HL-60/S4 treated with retinoic acid at 250 ng/mL for 4 days and 3 days (cell line): Measurements from ENCODE around the gene THRB.
"Not testable (repeated sequence)": the region's sequence is repeated elsewhere in the genome, so short reads cannot be mapped to it uniquely, and the experiment has no call there.

Experiments
- in situ Hi-C: fragments of 300-500 bp; cut with MboI; formaldehyde crosslinking; loops from 2 replicates; pipeline ENCODE4 v1.7.0; 2022; ENCODE audit warnings: low sequenced_read_pairs

The THRB gene

DNA sequence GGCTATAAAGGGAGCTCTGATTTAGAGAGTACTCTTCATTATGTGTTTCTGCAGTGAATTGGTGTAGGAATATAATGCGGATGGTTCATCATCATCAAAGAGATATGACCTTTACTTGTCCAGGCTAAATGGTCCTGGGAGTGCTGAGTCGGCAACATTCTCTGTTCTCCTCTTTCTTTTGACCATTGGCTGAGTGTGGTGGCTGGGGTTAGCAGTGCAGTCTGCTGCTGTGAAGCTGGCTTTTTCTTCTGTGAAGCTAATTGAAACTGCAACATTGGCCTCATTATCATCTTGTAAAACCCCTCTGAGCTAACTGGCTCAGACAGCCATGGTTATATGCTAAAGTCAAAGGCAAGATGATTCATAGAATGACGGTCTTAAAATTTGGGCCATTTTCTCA lies 83.8 kb downstream of the THRB start:
- in situ Hi-C loops = no loop called here

DNA sequence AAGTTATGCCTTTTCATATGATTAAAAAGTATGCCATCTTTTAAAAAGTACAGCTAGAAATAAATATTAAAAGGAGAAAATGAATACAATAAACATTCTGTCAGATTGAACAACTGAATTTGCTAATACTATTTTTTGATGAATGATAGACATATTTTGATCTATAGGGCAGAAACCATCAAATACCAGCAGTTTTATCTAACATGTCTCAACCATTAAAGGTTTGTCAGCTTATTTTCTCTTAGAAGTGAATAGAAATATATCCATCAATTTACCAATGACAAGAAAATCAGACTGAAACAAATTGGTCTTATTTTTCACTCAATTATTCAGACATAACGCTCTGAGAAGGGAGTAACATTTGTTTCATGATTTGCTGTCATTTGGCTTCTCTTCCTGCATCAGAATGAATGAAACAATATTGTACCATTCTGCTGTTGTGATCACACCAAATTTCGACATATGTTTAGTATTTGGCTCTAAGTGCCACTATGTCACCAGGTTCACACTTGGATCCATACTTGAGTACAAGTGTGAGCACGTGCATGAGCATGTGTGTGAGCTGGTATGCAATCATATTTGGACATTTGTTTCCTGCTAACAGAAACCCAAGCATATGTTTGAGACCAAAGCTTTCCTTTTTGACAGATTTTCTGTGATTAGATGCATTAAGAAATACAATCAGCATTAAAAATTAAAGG lies 86.5 kb downstream of the THRB start:
- in situ Hi-C loops = no loop called here

DNA sequence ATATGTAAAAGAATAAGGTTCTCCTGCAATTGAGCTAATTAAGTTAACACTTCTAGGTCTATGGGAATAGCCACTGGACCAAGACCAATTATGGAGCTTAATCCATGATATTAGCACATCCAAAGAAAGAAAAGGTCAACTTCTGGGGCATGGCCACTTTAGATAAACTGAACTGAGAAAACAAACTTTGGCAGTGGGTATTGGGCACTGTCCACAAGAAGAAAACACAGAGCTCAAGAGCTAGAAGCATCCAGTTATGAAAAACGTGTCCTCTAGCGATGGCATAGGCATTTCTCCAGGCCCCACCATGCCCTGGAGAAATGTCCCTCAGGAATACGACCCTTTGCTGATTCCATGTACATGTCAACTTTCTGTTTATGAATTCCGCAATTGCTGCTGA lies 87.8 kb downstream of the THRB start:
- in situ Hi-C loops = no loop called here

GRCh38 chr3:24405057-24405456 lies 89.6 kb downstream of the THRB start:
- in situ Hi-C loops = no loop called here

DNA sequence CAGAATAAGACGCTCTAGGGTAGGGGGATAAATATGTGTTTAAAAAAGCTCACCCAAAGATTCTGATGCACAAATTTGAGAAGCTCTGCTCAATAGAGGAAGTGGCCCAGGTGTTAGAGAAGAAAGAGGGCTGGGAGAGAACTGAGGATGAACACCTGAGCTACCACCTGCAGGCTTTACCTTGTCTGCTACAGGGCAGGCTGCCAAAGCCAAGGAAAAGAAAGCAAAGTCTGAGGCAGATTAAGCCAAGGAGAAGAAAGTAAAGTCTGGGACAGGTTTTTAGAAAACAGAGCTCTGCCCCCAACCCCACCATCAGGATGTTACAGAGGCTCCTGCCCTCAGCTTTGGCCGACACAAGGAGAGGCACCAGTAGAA lies 92.9 kb downstream of the THRB start:
- in situ Hi-C loops = no loop called here

DNA sequence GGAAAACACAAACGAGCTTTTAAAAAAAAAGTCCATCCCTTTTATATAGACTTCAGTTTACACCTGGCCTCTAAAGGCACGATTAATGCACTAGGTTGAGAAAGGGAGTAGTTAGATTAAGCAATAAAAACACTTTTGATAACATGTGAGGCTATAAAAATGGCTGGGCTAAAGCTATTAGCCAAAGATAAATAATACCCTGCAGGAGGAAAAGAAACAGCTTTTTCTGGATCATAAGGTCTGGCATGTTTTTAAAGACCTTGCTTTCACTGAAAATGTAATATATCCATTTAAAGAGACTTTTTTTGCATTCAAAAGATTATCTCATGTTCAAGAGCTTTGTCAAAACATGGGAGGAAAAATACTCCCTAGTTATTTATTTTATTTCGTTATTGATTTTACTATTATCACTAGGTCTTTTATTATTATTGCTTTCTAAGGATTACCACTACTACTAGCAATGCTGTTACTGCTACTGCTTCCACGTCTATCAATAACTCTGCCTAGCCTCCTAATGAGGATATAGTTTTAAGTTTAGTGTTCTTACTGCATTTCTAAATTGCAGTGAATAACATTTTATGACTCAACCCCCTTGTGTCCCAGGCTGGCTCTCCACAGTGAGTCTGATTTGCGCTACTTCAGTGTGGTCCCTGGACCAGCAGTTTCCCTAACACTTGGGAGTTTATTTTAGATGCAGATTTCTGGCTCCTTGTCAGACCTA lies 93.4 kb downstream of the THRB start:
- in situ Hi-C loops = no loop called here

DNA sequence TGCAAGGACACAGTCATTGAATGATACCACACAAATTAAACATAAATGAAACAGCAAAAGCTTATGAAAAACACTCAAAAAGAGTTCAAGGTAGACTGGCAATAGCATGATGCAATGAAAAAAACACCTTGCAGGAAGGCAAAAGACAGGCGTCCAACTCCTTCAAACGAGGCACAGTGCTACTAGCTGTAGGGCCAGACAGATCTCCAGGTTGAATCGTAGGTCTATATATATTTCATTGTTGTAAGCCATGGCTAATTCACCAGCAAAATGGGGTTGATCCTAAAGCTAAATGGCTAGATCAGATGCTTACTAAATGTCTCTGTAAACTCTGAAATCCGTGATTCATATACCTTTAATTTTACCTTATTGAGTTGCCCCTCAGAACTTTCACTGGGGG lies 94.2 kb downstream of the THRB start:
- in situ Hi-C loops = no loop called here

GRCh38 chr3:24400015-24400414 lies 94.6 kb downstream of the THRB start:
- in situ Hi-C loops = no loop called here

DNA sequence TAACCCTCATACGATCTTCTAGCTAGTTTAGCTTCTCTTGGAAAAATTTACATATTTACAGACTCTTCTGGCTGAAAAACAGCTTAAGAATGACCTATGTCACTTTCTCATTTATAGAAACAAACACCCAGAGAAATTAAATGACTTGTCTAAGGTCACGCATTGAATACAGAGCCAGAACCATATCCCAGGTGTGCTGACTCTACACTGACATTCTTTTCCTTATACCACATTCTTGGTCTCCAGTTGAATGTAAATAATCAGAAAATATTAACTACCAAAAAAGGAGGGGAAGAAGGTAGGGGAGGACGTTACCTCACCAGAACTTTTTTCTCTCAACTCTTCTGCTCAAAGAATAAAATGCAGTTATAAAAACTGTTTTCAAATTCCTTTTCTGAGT lies 95.0 kb downstream of the THRB start:
- in situ Hi-C loops = no loop called here

GRCh38 chr3:24398712-24399111 lies 95.9 kb downstream of the THRB start:
- in situ Hi-C loops = not testable (repeated sequence)

GRCh38 chr3:24396338-24396737 lies 98.3 kb downstream of the THRB start:
- in situ Hi-C loops = no loop called here

DNA sequence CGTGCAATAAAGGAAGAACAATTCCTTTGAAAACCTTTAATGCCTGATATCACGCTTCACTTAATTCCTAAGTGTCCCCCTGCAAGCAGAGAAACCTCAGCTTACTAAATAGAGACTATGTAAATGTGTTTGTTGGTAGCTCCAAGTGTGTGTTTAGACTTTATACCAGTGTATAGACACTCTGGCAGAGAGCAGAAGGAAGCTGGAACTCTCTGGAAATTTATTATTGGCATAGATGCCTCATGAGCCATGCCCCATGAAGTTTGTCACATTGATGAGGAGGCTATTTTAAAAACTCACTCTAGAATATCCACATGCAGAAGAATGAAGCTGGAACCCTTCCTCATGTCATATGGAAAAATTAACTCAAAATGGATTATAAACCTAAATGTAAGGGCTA lies 99.9 kb downstream of the THRB start:
- in situ Hi-C loops = no loop called here

- in situ Hi-C loops = no loop called here
Measured at GRCh38 chr3:24393316-24393715, 101.3 kb downstream of the THRB start.

DNA sequence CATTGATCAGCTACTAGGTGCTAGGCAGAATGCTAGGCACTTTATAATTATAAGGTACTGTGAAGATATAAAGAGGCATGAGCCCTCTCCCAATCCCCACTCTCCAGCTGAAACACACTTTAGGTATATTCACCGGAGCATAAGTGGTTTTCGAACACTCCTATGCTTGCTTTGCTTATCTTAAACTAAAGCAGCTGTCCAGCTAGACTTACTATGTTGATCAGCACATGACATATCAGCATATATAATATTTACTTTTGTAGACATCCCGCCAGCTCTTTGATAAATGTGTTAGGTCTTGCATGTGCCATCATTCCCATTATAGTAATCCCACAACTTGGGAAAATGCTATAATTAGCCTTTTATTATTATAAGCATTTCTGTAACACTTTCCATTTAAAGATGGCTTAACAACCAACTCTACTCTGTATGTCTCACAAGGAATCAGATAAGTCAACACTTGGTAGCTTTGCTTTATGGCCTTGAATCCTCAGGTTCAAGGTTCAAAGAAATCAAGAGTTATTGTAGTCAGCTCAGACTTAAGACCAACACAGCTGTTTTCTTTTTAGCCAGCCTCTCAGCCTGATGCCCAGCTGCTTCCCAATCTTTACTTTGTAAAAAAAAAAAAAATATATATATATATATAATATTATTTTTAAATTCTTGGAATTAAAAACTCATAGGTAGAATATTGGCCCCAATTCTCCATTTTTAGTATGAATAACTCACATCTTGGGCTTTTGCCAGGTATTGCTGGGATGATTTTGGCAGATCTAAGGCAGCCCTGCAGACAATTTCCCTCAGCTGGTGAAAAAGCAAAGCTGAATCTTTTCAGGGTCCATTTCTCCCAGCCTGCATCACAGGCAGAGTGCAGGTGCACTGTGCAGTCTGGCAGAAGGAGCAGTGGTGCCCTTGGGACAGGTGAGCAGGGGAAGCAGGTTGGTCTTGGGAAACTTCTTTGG lies 104.2 kb downstream of the THRB start:
- in situ Hi-C loops = no loop called here

DNA sequence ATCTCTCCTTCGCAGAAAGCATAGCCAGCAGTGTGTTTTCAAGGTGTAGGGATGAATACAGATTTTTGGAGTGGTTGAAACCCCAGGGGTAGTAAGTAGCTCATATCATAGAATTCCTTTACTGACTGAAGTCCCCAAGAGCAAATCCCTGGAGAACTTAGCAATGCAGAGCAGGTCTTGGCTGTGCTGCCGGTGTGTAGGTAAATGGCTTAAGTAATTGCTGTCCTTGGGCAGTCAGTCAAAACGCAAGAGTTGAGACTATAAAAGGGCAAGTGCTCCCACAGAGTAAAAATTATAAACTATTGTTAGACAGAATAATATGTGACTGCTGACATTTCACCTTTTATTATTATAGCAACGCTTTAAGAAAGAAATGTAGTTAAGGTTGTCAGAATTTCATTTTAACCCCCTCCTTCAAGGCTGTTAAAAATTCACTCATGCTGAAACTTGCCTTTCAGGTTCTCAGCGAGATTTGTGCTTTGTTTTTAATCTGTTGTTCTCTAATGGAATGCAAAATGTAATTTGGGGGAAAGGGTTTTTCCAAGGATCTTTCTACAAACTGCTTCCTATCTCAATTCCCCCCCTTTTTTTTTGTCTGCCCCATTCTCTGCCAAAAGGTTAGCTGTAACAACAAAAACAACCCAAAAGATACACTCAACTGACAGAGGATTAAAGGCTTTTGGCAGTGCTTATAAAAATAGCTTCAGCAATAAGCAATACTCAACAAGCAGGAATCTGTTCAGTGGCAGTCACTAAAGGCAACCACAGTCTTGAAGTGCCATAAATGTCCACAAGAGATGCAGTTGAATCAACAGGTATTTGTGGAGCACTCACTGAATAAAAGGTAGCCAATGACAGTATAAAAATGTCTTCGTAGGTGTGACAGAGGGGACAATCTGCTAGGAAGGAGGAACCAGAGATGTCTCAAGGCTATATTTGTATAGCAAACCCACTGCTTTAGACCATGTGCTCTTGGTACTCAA lies 105.3 kb downstream of the THRB start:
- in situ Hi-C loops = no loop called here

DNA sequence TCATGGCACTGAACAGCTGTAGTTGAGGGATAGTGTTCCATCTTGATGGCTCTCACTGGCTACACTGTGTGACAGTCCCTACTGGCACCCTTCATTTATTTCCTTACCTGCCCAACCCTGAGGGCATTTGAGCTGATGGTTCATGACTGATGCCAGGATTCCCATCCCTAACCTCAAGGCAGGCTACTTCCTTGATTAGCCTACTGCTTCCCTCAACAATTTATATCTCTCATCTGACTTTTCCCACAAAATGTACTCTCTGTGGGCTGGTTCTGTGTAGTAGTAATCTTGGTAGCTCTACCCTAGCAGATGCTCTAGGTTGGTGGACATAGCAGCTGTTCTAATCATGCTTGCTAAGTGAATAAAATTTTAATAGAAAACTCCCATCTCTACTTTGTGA lies 106.0 kb downstream of the THRB start:
- in situ Hi-C loops = no loop called here

GRCh38 chr3:24388159-24388558 lies 106.5 kb downstream of the THRB start:
- in situ Hi-C loops = no loop called here

- in situ Hi-C loops = no loop called here
Measured at GRCh38 chr3:24387493-24387892, 107.2 kb downstream of the THRB start.

DNA sequence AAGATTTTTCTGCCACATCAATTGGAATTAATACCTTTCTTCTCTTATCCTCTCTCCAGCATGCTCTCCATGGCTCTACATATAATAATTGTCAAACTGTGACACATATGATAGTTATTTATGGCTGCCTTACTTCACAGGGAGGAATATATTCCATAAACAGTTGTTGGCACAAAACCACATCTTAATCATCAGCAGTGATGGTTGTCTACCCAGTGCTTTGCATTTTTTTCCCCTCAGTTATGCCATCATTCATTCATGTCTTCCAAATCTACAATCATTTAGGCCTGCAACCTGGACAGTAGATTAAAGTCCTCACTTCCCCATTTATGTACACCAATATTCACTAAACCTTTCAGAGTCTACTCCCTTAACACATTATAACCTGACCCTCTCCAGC lies 107.7 kb downstream of the THRB start:
- in situ Hi-C loops = no loop called here

DNA sequence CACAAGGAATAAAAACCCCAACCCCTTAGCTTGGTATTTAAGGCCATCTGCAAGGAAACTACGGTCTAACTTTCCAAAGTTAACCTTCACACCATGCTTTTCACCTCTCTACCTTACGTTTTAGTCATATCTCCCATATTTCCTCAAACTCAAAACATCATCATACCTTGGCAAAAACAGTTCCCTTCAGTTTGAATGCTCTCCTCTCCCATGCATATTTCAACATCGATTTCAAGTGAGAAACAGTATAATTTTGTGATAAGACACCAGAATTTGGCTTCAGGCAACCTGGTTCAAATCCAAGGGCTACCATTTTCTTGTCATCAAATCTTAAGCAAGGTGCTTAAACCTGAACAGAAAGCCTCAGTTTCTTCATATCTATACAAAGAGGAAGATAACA lies 108.2 kb downstream of the THRB start:
- in situ Hi-C loops = no loop called here
